Esophagus muscularis mucosa (tissue), 3 donors: ENCODE results near the gene SLAMF7.

Experiments
- POLR2A ChIP-seq: fragments of 450-650 bp; IDR thresholded peaks from one replicate; pipeline ENCODE4 v1.6.1; 2017; ENCODE audit warnings: antibody characterized with exemption, moderate library complexity, mild to moderate bottlenecking, low read depth
- POLR2AphosphoS5 ChIP-seq, 2 donors: sonication (generic); formaldehyde crosslinking; IDR thresholded peaks; one replicate each; pipeline ENCODE4 v1.6.1; 2017; ENCODE audit warnings: antibody characterized with exemption in 2 of 2
- TF ChIP-seq, protein P1 (sequence below), 3 experiments: fragments of 200-600 bp in 2 of 3; fragments of 450-650 bp in 1 of 3; sonication (generic) in 2 of 3; IDR thresholded peaks; one replicate each; pipeline ENCODE4 v1.5.1; 2017 to 2019; ENCODE audit warnings: antibody characterized with exemption in 3 of 3, mild to moderate bottlenecking in 2 of 3, moderate library complexity in 1 of 3

DNA sequence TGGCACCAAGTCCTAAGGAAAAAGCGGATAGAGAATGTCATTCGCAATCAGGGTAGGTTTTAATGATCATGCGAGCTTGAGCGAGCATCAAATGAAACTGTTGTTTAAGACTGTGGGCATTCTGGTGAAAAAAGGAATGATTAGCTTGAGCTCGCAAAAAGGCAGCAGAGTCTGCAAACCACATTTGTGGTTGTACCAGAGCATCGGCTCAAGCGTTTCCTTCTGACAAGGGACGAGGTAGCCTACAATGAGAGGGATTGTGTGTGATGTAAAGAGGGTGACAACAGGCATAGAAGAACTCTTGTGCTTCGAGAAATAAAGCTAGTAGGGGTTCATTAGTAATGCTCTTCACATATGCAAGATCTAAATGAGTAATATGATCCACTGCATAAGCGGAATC, 16.3 kb upstream of the SLAMF7 start:
- TF ChIP-seq, protein P1, sequence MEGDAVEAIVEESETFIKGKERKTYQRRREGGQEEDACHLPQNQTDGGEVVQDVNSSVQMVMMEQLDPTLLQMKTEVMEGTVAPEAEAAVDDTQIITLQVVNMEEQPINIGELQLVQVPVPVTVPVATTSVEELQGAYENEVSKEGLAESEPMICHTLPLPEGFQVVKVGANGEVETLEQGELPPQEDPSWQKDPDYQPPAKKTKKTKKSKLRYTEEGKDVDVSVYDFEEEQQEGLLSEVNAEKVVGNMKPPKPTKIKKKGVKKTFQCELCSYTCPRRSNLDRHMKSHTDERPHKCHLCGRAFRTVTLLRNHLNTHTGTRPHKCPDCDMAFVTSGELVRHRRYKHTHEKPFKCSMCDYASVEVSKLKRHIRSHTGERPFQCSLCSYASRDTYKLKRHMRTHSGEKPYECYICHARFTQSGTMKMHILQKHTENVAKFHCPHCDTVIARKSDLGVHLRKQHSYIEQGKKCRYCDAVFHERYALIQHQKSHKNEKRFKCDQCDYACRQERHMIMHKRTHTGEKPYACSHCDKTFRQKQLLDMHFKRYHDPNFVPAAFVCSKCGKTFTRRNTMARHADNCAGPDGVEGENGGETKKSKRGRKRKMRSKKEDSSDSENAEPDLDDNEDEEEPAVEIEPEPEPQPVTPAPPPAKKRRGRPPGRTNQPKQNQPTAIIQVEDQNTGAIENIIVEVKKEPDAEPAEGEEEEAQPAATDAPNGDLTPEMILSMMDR (IDR thresholded peaks at IDR 0.05), result no peak
- TF ChIP-seq POLR2A (no peak), POLR2AphosphoS5 (IDR thresholded peaks at IDR 0.05) (no peak)
